ENCODE results near the gene CETN3. TPM values are rescaled to one million over a fixed set of nuclear protein-coding genes. Genes with fewer than 3 reads are reported as not detected.
A peak's percentile ranks its signal among the peaks of the same experiment; 100 is the strongest.

The CETN3 gene
- total and polyA plus RNA-seq, 2 of the 13 experiments (the other 11 are each of a cell fraction or from before 2014, with no cell fraction given), result 15.4 to 71.5 TPM

GRCh38 chr5:90409318-90410177 is at the start of gene CETN3 (continued):
- no peak for TF ChIP-seq JUNB (CRISPR knock-in tag; IDR thresholded peaks at IDR 0.05; ENCODE audit: borderline replicate concordance)
- TF ChIP-seq ZSCAN21 (CRISPR knock-in tag; IDR thresholded peaks at IDR 0.05; ENCODE audit: borderline replicate concordance), result peak; percentile 89
- no peak for TF ChIP-seq ATM (IDR thresholded peaks at IDR 0.05; ENCODE audit: borderline replicate concordance)
- no peak for TF ChIP-seq EHMT2 (IDR thresholded peaks at IDR 0.05; ENCODE audit: borderline replicate concordance, low read depth, low read length)
- peak; percentile 60 for TF ChIP-seq HDAC2 (CRISPR knock-in tag; IDR thresholded peaks at IDR 0.05)
- peak in 1 of 2 experiments; percentile 75; a peak in 1 of 4 replicates for TF ChIP-seq REST (IDR thresholded peaks at IDR 0.05; ENCODE audit: borderline replicate concordance in 1 of 2, low read depth in 1 of 2, low read length in 2 of 2)
- no peak for TF ChIP-seq ZMAT5 (CRISPR knock-in tag; IDR thresholded peaks at IDR 0.05; ENCODE audit: borderline replicate concordance, low read depth)
- no peak for TF ChIP-seq DDIT3 (CRISPR knock-in tag; IDR thresholded peaks at IDR 0.05)
- no peak for TF ChIP-seq ZNF260 (CRISPR knock-in tag; IDR thresholded peaks at IDR 0.05; ENCODE audit: borderline replicate concordance, low read depth)
- no peak for TF ChIP-seq MAFK (conservative IDR thresholded peaks at IDR 0.05 in 1 of 2, IDR thresholded peaks at IDR 0.05 in 1 of 2; ENCODE audit: low read length in 2 of 2)
- no peak; the same call in 1 of the 2 replicates for TF ChIP-seq ZNF589 (CRISPR knock-in tag; conservative IDR thresholded peaks at IDR 0.05)
- no peak for TF ChIP-seq ZFP62 (CRISPR knock-in tag; IDR thresholded peaks at IDR 0.05)
- peak; percentile 62; the same call in 1 of the 2 replicates for TF ChIP-seq MEIS2 (CRISPR knock-in tag; IDR thresholded peaks at IDR 0.05)
- TF ChIP-seq ZNF713 (CRISPR knock-in tag; IDR thresholded peaks at IDR 0.05), result no peak
- peak; percentile 76 for TF ChIP-seq MIER2 (CRISPR knock-in tag; IDR thresholded peaks at IDR 0.05)
- TF ChIP-seq CBX2 (IDR thresholded peaks at IDR 0.05; ENCODE audit: low read depth, low read length), result no peak
- no peak for TF ChIP-seq CBX2 (CRISPR knock-in tag; IDR thresholded peaks at IDR 0.05; ENCODE audit: low read depth)
- no peak for TF ChIP-seq ZNF296 (CRISPR knock-in tag; conservative IDR thresholded peaks at IDR 0.05)
- TF ChIP-seq RARA (CRISPR knock-in tag; IDR thresholded peaks at IDR 0.05), result peak; percentile 19
- no peak for TF ChIP-seq MBD4 (IDR thresholded peaks at IDR 0.05; ENCODE audit: borderline replicate concordance, low read length)
- TF ChIP-seq ZNF883 (CRISPR knock-in tag; IDR thresholded peaks at IDR 0.05; ENCODE audit: not compliant biosample characterization), result peak; percentile 69
- peak; percentile 76 for TF ChIP-seq YEATS2 (CRISPR knock-in tag; IDR thresholded peaks at IDR 0.05; ENCODE audit: borderline replicate concordance)
- TF ChIP-seq BRD4 (CRISPR knock-in tag; IDR thresholded peaks at IDR 0.05), result peak; percentile 89
- TF ChIP-seq LCORL (IDR thresholded peaks at IDR 0.05), result no peak
- peak; percentile 27; the same call in 1 of the 2 replicates for TF ChIP-seq LCORL (CRISPR knock-in tag; IDR thresholded peaks at IDR 0.05)
- TF ChIP-seq ZNF776 (CRISPR knock-in tag; IDR thresholded peaks at IDR 0.05), result no peak; the same call in 1 of the 2 replicates
- no peak for TF ChIP-seq RCOR2 (CRISPR knock-in tag; IDR thresholded peaks at IDR 0.05)

Measured in HepG2 (cell line).